ENCODE results near the gene NADSYN1. TPM values are rescaled to one million over a fixed set of nuclear protein-coding genes. Genes with fewer than 3 reads are reported as not detected.

NADSYN1 gene
- total RNA-seq, 1 donor from 2014 or later = 75.9 TPM

GRCh38 chr11:71429701-71430100, 23.3 kb upstream of the NADSYN1 start:
- no peak overlapping the region for H3K4me3 ChIP-seq
- no peaks in the 10 kb centered on the region for H3K36me3 ChIP-seq
- no peak for DNase-seq (ENCODE audit: extremely low spot score in 2 of 2)
- intact Hi-C loops (cut with DNase I) = no loop called here
- no peaks in the 10 kb centered on the region for H3K9me3 ChIP-seq
- H3K27me3 ChIP-seq = no peaks in the 10 kb centered on the region
- TF ChIP-seq CTCF (IDR thresholded peaks at IDR 0.05) = no peak
- TF ChIP-seq POLR2A (IDR thresholded peaks at IDR 0.05) = no peak
- no peak for TF ChIP-seq POLR2AphosphoS5 (IDR thresholded peaks at IDR 0.05; ENCODE audit: insufficient read depth in 1 of 2, low read depth in 1 of 2)
- H3K4me1 ChIP-seq = peaks cover 15% of the 10 kb centered on the region
- no peak overlapping the region for H3K27ac ChIP-seq

GRCh38 chr11:71430166-71430565, 22.8 kb upstream of the NADSYN1 start:
- no peaks in the 10 kb centered on the region for H3K36me3 ChIP-seq
- peaks cover 15% of the 10 kb centered on the region for H3K4me1 ChIP-seq
- TF ChIP-seq POLR2AphosphoS5 (IDR thresholded peaks at IDR 0.05; ENCODE audit: insufficient read depth in 1 of 2, low read depth in 1 of 2) (no peak), POLR2A (IDR thresholded peaks at IDR 0.05) (no peak), CTCF (IDR thresholded peaks at IDR 0.05) (no peak)
- no peak overlapping the region for H3K4me3 ChIP-seq
- no peak for DNase-seq (ENCODE audit: extremely low spot score in 2 of 2)
- intact Hi-C loops (cut with DNase I) = no loop called here
- H3K9me3 ChIP-seq = no peaks in the 10 kb centered on the region
- H3K27me3 ChIP-seq = no peaks in the 10 kb centered on the region
- no peak overlapping the region for H3K27ac ChIP-seq

GRCh38 chr11:71431271-71431670, 21.7 kb upstream of the NADSYN1 start:
- TF ChIP-seq POLR2AphosphoS5 (IDR thresholded peaks at IDR 0.05; ENCODE audit: insufficient read depth in 1 of 2, low read depth in 1 of 2) (no peak), POLR2A (IDR thresholded peaks at IDR 0.05) (no peak), CTCF (IDR thresholded peaks at IDR 0.05) (no peak)
- DNase-seq (ENCODE audit: extremely low spot score in 2 of 2) = no peak
- H3K4me1 ChIP-seq = peaks cover 15% of the 10 kb centered on the region
- H3K27me3 ChIP-seq = no peaks in the 10 kb centered on the region
- no peaks in the 10 kb centered on the region for H3K36me3 ChIP-seq
- no peak overlapping the region for H3K4me3 ChIP-seq
- intact Hi-C loops (cut with DNase I) = no loop called here
- no peak overlapping the region for H3K27ac ChIP-seq
- no peaks in the 10 kb centered on the region for H3K9me3 ChIP-seq

GRCh38 chr11:71432761-71433647, 20.0 kb upstream of the NADSYN1 start:
- intact Hi-C loops (cut with DNase I) = no loop called here
- no peaks in the 10 kb centered on the region for H3K36me3 ChIP-seq
- peaks cover 15% of the 10 kb centered on the region for H3K4me1 ChIP-seq
- H3K4me3 ChIP-seq = no peak overlapping the region
- H3K27ac ChIP-seq = no peak overlapping the region
- TF ChIP-seq CTCF (IDR thresholded peaks at IDR 0.05) = no peak
- DNase-seq (ENCODE audit: extremely low spot score in 2 of 2) = no peak
- no peaks in the 10 kb centered on the region for H3K9me3 ChIP-seq
- no peaks in the 10 kb centered on the region for H3K27me3 ChIP-seq
